Endothelial cell of hepatic sinusoid (primary cell): ENCODE results near the gene CDC42EP3.

Experiments used
- in situ Hi-C: cut with HindIII; loops from 2 replicates; pipeline ENCODE4 v1.10.0; 2017; ENCODE audit warnings: low sequenced_read_pairs

The CDC42EP3 gene

GRCh38 chr2:37621199-37621598 is 50.2 kb downstream of the CDC42EP3 start:
- in situ Hi-C loops = loop anchor here (5.0 kb wide), 1 partner anchor 34 kb away; no protein-coding TSS in a partner anchor

GRCh38 chr2:37619959-37620300 is 51.5 kb downstream of the CDC42EP3 start:
- in situ Hi-C loops = loop anchor here (5.0 kb wide), 1 partner anchor 33 kb away; no protein-coding TSS in a partner anchor

- in situ Hi-C loops = no loop called here
These were observed 52.0 kb downstream of the CDC42EP3 start for GRCh38 chr2:37619230-37619958.

GRCh38 chr2:37618326-37618725 is 53.1 kb downstream of the CDC42EP3 start:
- in situ Hi-C loops = no loop called here

GRCh38 chr2:37617119-37617892 is 54.1 kb downstream of the CDC42EP3 start:
- in situ Hi-C loops = no loop called here

- in situ Hi-C loops = no loop called here
These were observed 54.8 kb downstream of the CDC42EP3 start for GRCh38 chr2:37616677-37617005.

- in situ Hi-C loops = no loop called here
These were observed 55.4 kb downstream of the CDC42EP3 start for GRCh38 chr2:37615804-37616676.

GRCh38 chr2:37614061-37614738 is 57.2 kb downstream of the CDC42EP3 start:
- in situ Hi-C loops = no loop called here

- in situ Hi-C loops = no loop called here
These were observed 59.1 kb downstream of the CDC42EP3 start for GRCh38 chr2:37612382-37612781.

- in situ Hi-C loops = no loop called here
These were observed 60.7 kb downstream of the CDC42EP3 start for GRCh38 chr2:37610638-37611289.

- in situ Hi-C loops = no loop called here
These were observed 61.7 kb downstream of the CDC42EP3 start for GRCh38 chr2:37609782-37610181.

- in situ Hi-C loops = no loop called here
These were observed 66.7 kb downstream of the CDC42EP3 start for GRCh38 chr2:37604716-37605115.

- in situ Hi-C loops = no loop called here
These were observed 68.7 kb downstream of the CDC42EP3 start for GRCh38 chr2:37602702-37603101.

- in situ Hi-C loops = no loop called here
These were observed 69.4 kb downstream of the CDC42EP3 start for GRCh38 chr2:37602040-37602439.

- in situ Hi-C loops = no loop called here
These were observed 69.9 kb downstream of the CDC42EP3 start for GRCh38 chr2:37601569-37601968.

- in situ Hi-C loops = no loop called here
These were observed 70.7 kb downstream of the CDC42EP3 start for GRCh38 chr2:37600735-37601134.

GRCh38 chr2:37599688-37600525 is 71.5 kb downstream of the CDC42EP3 start:
- in situ Hi-C loops = no loop called here

GRCh38 chr2:37593694-37594093 is 77.7 kb downstream of the CDC42EP3 start:
- in situ Hi-C loops = no loop called here

GRCh38 chr2:37593024-37593423 is 78.4 kb downstream of the CDC42EP3 start:
- in situ Hi-C loops = no loop called here
